Activated naive CD8-positive, alpha-beta T cell treated with anti-CD3 and anti-CD28 coated beads, Interleukin-2, amount 10 ng/mL, durations not matched to agents 7 days and 5 days (primary cell): ENCODE measurements around the gene DCDC2C. TPM values are rescaled to one million over a fixed set of nuclear protein-coding genes. Genes with fewer than 3 reads are reported as not detected.

Experiments
- ATAC-seq: fragments of 150-1000 bp; cut with Tn5 transposase; one replicate; pipeline ENCODE4 v1.10.0; 2021; ENCODE audit warnings: low read depth, moderate library complexity
- POLR2A ChIA-PET: fragments of 350-600 bp; sonication (Branson Sonifier 250); formaldehyde crosslinking; loops from one replicate; lab custom pipeline; 2021; ENCODE audit warnings: antibody characterized with exemption; lab: Charles Lee
- DNase-seq: peaks from one replicate; pipeline ENCODE4 v3.0.0; 2021
- H3K27ac Mint-ChIP-seq: one replicate; pipeline ENCODE4 v1.8.0; 2022; ENCODE audit warnings: mild to moderate bottlenecking, mixed read lengths
- H3K27me3 Mint-ChIP-seq: one replicate; pipeline ENCODE4 v1.8.0; 2022; ENCODE audit warnings: mild to moderate bottlenecking, moderate library complexity, mixed read lengths
- H3K36me3 Mint-ChIP-seq: one replicate; pipeline ENCODE4 v1.8.0; 2021; ENCODE audit warnings: mild to moderate bottlenecking, mixed read lengths
- H3K4me1 Mint-ChIP-seq: one replicate; pipeline ENCODE4 v1.8.0; 2021; ENCODE audit warnings: mixed read lengths
- H3K4me3 Mint-ChIP-seq: one replicate; pipeline ENCODE4 v1.8.0; 2022; ENCODE audit warnings: mild to moderate bottlenecking, moderate library complexity, mixed read lengths
- H3K9me3 Mint-ChIP-seq: one replicate; pipeline ENCODE4 v1.8.0; 2021; ENCODE audit warnings: mixed read lengths
- total RNA-seq, 2 experiments: library from RNA; stranded (reverse); gene quantifications; one replicate each; pipeline ENCODE4 v1.2.3, GENCODE V29; 2021

The DCDC2C gene
- total RNA-seq, 2 experiments from 2014 or later: not detected

DNA sequence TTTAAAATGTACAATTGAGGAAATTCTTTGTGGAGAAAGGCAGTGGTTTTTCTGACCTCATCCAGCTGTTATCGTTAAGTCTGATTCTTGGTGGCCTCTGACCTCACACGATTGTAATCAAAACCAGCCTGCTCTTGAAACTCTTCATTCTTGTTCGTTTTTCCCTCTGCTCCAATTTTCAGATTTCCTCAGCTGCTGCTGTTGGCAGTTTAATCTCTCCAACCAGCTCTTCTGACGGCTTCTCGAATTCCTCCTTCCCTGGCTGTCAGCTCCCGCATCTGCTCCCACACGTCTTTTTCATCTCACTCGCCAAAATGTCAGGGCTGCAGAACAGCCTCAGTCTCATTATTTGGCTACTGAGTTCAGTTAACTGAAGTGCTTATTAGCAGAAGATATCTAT, 136.1 kb downstream of the DCDC2C start:
- Mint-ChIP-seq H3K36me3 (no peaks in the 10 kb centered on the region), H3K9me3 (no peaks in the 10 kb centered on the region), H3K4me3 (no peak overlapping the region), H3K27me3 (no peaks in the 10 kb centered on the region), H3K27ac (no peak overlapping the region), H3K4me1 (peaks cover 3% of the 10 kb centered on the region)
- ATAC-seq: no peak
- POLR2A ChIA-PET: no interaction called here
- DNase-seq: no peak

DNA sequence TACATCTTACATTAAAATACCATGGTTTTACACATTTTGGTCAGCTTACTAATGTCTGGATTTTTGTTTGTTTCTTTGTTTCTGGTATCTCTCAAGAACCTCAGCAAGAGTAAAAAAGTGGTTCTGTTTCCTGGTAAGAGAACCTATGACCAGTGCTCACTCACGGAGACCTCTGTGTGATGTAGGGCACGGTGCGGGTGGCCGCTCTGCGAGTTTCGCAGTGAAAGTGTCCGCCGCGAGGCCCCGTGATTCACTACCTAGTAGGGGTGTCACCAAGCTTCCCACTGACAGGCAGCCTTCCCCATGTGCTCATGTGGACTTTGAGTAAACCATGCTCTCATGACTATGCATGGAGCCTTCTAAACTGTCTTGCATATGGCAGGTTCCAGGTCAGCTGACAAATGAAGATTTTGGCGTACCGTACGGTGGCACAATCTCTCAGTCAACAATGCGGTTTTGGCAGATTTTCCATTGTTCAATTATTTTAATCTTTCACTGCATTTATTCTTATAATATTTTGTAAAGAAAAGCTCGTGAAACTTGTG, 137.3 kb downstream of the DCDC2C start:
- ATAC-seq (no peak), DNase-seq (no peak)
- H3K27ac Mint-ChIP-seq: no peak overlapping the region
- no peaks in the 10 kb centered on the region for H3K9me3 Mint-ChIP-seq
- H3K36me3 Mint-ChIP-seq: no peaks in the 10 kb centered on the region
- H3K4me1 Mint-ChIP-seq: peaks cover 3% of the 10 kb centered on the region
- H3K4me3 Mint-ChIP-seq: no peak overlapping the region
- POLR2A ChIA-PET: no interaction called here
- no peaks in the 10 kb centered on the region for H3K27me3 Mint-ChIP-seq

DNA sequence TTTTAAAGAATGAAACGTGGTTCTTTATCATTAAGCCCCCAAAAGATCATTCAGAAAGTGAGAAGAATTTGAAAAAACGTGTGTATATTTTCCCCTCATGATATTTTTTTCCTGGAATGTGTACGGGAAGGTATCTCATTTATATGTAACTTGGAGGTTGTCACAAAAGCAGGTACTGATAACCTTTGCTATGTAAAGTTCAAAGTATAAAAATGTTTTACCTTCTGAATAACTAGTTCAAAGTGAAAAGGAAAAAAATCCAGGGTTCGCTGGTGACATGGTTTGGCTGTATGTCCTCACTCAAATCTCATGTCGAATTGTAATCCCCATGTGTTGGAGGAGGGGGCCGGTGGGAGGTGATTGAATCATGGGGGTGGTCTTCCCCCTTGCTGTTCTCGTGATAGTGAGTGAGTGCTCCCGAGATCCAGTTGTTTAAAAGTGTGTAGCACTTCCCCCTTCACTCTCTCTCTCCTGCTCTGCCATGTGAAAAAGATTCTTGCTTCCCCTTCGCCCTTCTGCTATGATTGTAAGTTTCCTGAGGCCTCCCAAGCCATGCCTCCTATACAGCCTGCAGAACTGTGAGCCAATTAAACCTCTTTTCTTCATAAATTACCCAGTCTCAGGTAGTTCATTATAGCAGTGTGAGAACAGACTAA, 144.2 kb downstream of the DCDC2C start:
- H3K36me3 Mint-ChIP-seq: no peaks in the 10 kb centered on the region
- DNase-seq: no peak
- no peak overlapping the region for H3K4me3 Mint-ChIP-seq
- H3K9me3 Mint-ChIP-seq: peaks cover 1% of the 10 kb centered on the region
- POLR2A ChIA-PET: no interaction called here
- no peak for ATAC-seq
- H3K4me1 Mint-ChIP-seq: no peaks in the 10 kb centered on the region
- no peak overlapping the region for H3K27ac Mint-ChIP-seq
- H3K27me3 Mint-ChIP-seq: no peaks in the 10 kb centered on the region

GRCh38 chr2:3848776-3849175, 145.4 kb downstream of the DCDC2C start:
- no peaks in the 10 kb centered on the region for H3K27me3 Mint-ChIP-seq
- H3K27ac Mint-ChIP-seq: no peak overlapping the region
- DNase-seq (no peak), ATAC-seq (no peak)
- no peaks in the 10 kb centered on the region for H3K36me3 Mint-ChIP-seq
- H3K4me3 Mint-ChIP-seq: no peak overlapping the region
- POLR2A ChIA-PET: no interaction called here
- H3K9me3 Mint-ChIP-seq: peaks cover 4% of the 10 kb centered on the region
- no peaks in the 10 kb centered on the region for H3K4me1 Mint-ChIP-seq

DNA sequence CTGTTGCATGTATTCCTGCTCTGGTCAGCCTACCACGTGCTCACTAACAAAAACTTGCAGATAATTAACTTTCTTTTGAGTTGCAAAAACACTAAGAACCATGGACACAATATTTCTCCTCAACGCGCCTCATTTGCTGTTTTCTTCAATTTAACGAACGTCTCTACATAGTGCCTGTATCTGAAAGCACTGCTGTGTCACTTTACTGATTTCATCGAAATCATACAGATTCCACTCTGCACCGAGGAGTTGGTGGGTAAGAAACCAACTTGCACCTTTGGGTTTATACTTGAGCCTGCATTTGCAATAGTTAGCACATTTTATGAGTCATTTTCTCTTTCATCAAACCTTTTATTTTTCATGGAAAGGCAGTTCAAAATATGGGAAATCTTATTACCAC, 145.8 kb downstream of the DCDC2C start:
- ATAC-seq (no peak), DNase-seq (no peak)
- Mint-ChIP-seq H3K27me3 (no peaks in the 10 kb centered on the region), H3K9me3 (peaks cover 4% of the 10 kb centered on the region), H3K4me1 (no peaks in the 10 kb centered on the region), H3K4me3 (no peak overlapping the region), H3K27ac (no peak overlapping the region), H3K36me3 (no peaks in the 10 kb centered on the region)
- POLR2A ChIA-PET: no interaction called here

DNA sequence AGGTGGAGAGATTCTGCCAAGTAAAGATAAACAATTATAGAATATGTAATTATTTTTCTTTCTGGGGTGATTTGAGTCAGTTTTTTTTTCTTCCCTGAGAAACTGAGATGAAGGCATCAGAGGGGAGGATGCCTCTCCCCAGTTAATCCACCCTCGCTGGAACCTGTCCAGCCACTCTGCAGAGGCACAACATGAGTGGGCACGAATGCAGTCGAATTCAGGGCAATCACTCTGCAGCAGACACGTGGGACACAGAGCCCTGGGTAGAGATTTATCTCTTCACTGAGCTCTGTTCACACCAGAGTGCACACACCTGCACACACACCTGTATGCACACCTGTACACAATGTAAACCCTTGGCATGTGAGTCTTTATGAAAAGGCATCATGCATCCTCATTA, 154.2 kb downstream of the DCDC2C start:
- ATAC-seq (no peak), DNase-seq (no peak)
- POLR2A ChIA-PET: no interaction called here
- Mint-ChIP-seq H3K4me1 (no peaks in the 10 kb centered on the region), H3K9me3 (peaks cover 8% of the 10 kb centered on the region), H3K27ac (no peak overlapping the region), H3K36me3 (no peaks in the 10 kb centered on the region), H3K4me3 (no peak overlapping the region), H3K27me3 (no peaks in the 10 kb centered on the region)

GRCh38 chr2:3864943-3865865, 161.8 kb downstream of the DCDC2C start:
- Mint-ChIP-seq H3K4me1 (no peaks in the 10 kb centered on the region), H3K4me3 (no peak overlapping the region), H3K27me3 (no peaks in the 10 kb centered on the region), H3K9me3 (no peaks in the 10 kb centered on the region), H3K36me3 (no peaks in the 10 kb centered on the region), H3K27ac (no peak overlapping the region)
- ATAC-seq: no peak
- DNase-seq: no peak
- POLR2A ChIA-PET: no interaction called here

GRCh38 chr2:3867469-3867868, 164.1 kb downstream of the DCDC2C start:
- Mint-ChIP-seq H3K4me1 (no peaks in the 10 kb centered on the region), H3K27me3 (no peaks in the 10 kb centered on the region), H3K27ac (no peak overlapping the region), H3K9me3 (no peaks in the 10 kb centered on the region), H3K36me3 (no peaks in the 10 kb centered on the region), H3K4me3 (no peak overlapping the region)
- DNase-seq (no peak), ATAC-seq (no peak)
- POLR2A ChIA-PET: no interaction called here

GRCh38 chr2:3868012-3868805, 164.8 kb downstream of the DCDC2C start:
- POLR2A ChIA-PET: no interaction called here
- H3K27ac Mint-ChIP-seq: no peak overlapping the region
- no peak overlapping the region for H3K4me3 Mint-ChIP-seq
- no peaks in the 10 kb centered on the region for H3K36me3 Mint-ChIP-seq
- no peaks in the 10 kb centered on the region for H3K9me3 Mint-ChIP-seq
- ATAC-seq (no peak), DNase-seq (no peak)
- H3K27me3 Mint-ChIP-seq: no peaks in the 10 kb centered on the region
- H3K4me1 Mint-ChIP-seq: no peaks in the 10 kb centered on the region

DNA sequence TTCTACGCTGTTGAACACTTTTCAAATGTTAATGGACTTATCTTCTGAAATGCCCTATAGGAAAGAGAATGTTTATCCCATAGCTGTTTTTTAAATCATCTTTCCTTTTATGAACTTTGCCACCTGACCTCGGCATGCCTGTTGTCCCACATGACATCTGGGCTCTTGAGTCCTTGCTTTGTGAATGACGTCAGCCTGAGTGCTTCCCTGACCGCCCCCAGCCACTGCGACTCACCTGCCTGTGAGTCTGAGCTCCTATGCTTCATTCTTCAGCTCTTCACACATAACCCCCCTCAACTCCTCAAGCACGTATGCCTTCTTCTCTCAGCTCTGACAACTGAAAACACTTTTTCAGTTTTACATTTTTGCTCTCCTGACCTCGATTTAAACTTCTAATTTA, 166.8 kb downstream of the DCDC2C start:
- H3K9me3 Mint-ChIP-seq: no peaks in the 10 kb centered on the region
- POLR2A ChIA-PET: no interaction called here
- H3K27me3 Mint-ChIP-seq: peaks cover 5% of the 10 kb centered on the region
- DNase-seq (no peak), ATAC-seq (no peak)
- no peaks in the 10 kb centered on the region for H3K4me1 Mint-ChIP-seq
- H3K27ac Mint-ChIP-seq: no peak overlapping the region
- H3K4me3 Mint-ChIP-seq: no peak overlapping the region
- H3K36me3 Mint-ChIP-seq: no peaks in the 10 kb centered on the region

GRCh38 chr2:3871002-3871401, 167.6 kb downstream of the DCDC2C start:
- no peaks in the 10 kb centered on the region for H3K9me3 Mint-ChIP-seq
- no peak for ATAC-seq
- no peaks in the 10 kb centered on the region for H3K36me3 Mint-ChIP-seq
- peaks cover 5% of the 10 kb centered on the region for H3K27me3 Mint-ChIP-seq
- H3K27ac Mint-ChIP-seq: no peak overlapping the region
- POLR2A ChIA-PET: no interaction called here
- no peak overlapping the region for H3K4me3 Mint-ChIP-seq
- no peaks in the 10 kb centered on the region for H3K4me1 Mint-ChIP-seq
- DNase-seq: no peak

GRCh38 chr2:3872451-3872850, 169.1 kb downstream of the DCDC2C start:
- POLR2A ChIA-PET: no interaction called here
- Mint-ChIP-seq H3K36me3 (no peaks in the 10 kb centered on the region), H3K4me3 (no peak overlapping the region), H3K9me3 (no peaks in the 10 kb centered on the region), H3K27ac (no peak overlapping the region), H3K27me3 (peaks cover 5% of the 10 kb centered on the region), H3K4me1 (no peaks in the 10 kb centered on the region)
- DNase-seq: no peak
- ATAC-seq: no peak

DNA sequence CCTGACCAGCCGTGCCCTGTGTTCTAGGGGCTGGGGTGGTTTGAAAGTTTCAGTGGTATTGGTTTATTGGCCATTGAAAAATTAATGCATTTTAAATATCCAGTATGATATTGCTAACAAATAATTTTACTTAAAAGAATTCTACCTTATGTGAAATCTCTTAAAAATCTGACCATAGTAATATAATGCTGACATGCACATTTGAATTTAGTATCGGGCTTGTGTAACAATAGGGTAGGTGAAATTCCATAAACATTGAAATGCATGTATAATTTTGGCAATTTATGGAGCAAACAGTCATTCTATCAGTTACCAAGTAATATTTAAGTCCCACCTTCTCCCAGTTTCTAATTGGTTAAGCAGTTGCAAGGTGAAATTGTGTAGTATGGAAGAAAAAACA, 170.5 kb downstream of the DCDC2C start:
- Mint-ChIP-seq H3K4me1 (no peaks in the 10 kb centered on the region), H3K4me3 (no peak overlapping the region), H3K36me3 (no peaks in the 10 kb centered on the region), H3K27ac (no peak overlapping the region), H3K27me3 (peaks cover 6% of the 10 kb centered on the region), H3K9me3 (no peaks in the 10 kb centered on the region)
- no peak for ATAC-seq
- DNase-seq: no peak
- POLR2A ChIA-PET: no interaction called here
